WTC11 (cell line): ENCODE data around the gene TOX2.

Experiments
- ATF1 ChIP-seq: sonication (generic); formaldehyde crosslinking; IDR thresholded peaks from 2 replicates; pipeline ENCODE4 v1.8.1; 2023; ENCODE audit warnings: mild to moderate bottlenecking, moderate library complexity, missing genetic modification reagents
- CBFB ChIP-seq: sonication (generic); formaldehyde crosslinking; IDR thresholded peaks from 2 replicates; pipeline ENCODE4 v1.8.1; 2022; ENCODE audit warnings: mild to moderate bottlenecking, low read depth, missing genetic modification reagents
- JUN ChIP-seq: sonication (generic); formaldehyde crosslinking; IDR thresholded peaks from 2 replicates; pipeline ENCODE4 v1.8.0; 2023; ENCODE audit warnings: mild to moderate bottlenecking, missing genetic modification reagents
- ZNF416 ChIP-seq: fragments of 250-450 bp; sonication (Bioruptor Pico); IDR thresholded peaks from 2 replicates; pipeline ENCODE4 v1.9.0; 2021; ENCODE audit warnings: mild to moderate bottlenecking, inconsistent platforms
- TF ChIP-seq, protein P1 (sequence below): fragments of 200-600 bp; IDR thresholded peaks from 2 replicates; pipeline ENCODE4 v1.8.0; 2022; ENCODE audit warnings: antibody characterized with exemption

DNA sequence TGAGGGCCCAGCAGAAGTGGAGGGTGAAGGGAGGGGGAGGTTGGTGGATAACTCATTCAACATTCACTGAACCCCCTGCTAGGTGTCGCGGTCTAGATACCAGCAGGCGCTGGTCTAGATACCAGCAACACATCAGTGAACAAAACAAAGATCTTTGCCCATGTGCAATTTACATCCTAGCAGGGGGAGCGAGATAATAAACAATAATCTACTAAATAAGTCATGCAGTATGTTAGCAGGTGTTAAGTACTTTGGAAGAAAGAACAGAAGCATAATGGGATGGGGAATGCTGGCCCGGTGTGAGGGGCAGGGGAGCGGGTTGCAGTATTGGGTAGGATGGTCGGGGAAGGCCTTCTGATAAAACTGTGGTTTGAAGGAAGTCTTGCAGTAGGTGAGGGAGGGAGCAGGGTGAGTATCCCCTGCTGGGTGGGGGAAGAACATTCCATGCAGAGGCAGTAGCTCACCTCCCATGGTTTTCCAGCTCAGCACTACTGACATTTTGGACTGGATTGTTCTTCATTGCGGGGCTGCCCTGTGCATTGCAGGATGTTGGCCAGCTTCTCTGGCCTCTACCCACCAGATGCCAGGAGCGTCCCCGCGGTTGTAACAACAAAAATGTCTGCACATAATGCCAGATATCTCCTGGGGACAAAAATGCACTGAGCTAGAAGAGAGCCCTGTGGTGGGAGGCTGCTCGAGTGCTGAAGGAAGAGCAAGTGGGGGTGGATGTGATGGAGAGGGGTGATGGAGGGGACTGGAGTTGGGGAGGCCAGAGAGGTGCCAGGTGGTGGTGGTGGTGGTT is 117.3 kb downstream of the TOX2 start:
- no peak for TF ChIP-seq ATF1
- TF ChIP-seq, protein P1, sequence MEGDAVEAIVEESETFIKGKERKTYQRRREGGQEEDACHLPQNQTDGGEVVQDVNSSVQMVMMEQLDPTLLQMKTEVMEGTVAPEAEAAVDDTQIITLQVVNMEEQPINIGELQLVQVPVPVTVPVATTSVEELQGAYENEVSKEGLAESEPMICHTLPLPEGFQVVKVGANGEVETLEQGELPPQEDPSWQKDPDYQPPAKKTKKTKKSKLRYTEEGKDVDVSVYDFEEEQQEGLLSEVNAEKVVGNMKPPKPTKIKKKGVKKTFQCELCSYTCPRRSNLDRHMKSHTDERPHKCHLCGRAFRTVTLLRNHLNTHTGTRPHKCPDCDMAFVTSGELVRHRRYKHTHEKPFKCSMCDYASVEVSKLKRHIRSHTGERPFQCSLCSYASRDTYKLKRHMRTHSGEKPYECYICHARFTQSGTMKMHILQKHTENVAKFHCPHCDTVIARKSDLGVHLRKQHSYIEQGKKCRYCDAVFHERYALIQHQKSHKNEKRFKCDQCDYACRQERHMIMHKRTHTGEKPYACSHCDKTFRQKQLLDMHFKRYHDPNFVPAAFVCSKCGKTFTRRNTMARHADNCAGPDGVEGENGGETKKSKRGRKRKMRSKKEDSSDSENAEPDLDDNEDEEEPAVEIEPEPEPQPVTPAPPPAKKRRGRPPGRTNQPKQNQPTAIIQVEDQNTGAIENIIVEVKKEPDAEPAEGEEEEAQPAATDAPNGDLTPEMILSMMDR: no peak
- no peak for TF ChIP-seq JUN (CRISPR knock-in tag)
- no peak for TF ChIP-seq ZNF416 (CRISPR knock-in tag)
- TF ChIP-seq CBFB: no peak
